Ascending aorta (tissue), 2 donors: Measurements from ENCODE around the gene GSTA4. TPM values are rescaled to one million over a fixed set of nuclear protein-coding genes. Genes with fewer than 3 reads are reported as not detected.

Source experiments
- DNase-seq, 2 donors: peaks; one replicate each; pipeline ENCODE4 v3.0.0-alpha.2; 2019; ENCODE audit warnings: low spot score in 2 of 2
- H3K27ac ChIP-seq, 2 donors: fragments of 200-600 bp; sonication (generic); one replicate each; pipeline ENCODE4 v1.5.1; 2016 to 2017; ENCODE audit warnings: mild to moderate bottlenecking in 1 of 2
- H3K27me3 ChIP-seq: fragments of 200-600 bp; sonication (generic); one replicate; pipeline ENCODE4 v1.5.1; 2017
- H3K36me3 ChIP-seq, 2 donors: fragments of 200-600 bp; sonication (generic); one replicate each; pipeline ENCODE4 v1.5.1; 2016
- H3K4me1 ChIP-seq, 2 donors: fragments of 200-600 bp; sonication (generic); one replicate each; pipeline ENCODE4 v1.5.1; 2016 to 2017; ENCODE audit warnings: mild to moderate bottlenecking in 1 of 2
- H3K4me3 ChIP-seq, 2 donors: fragments of 200-600 bp; sonication (generic); one replicate each; pipeline ENCODE4 v1.5.1; 2016 to 2017; ENCODE audit warnings: mild to moderate bottlenecking in 1 of 2
- H3K9me3 ChIP-seq, 2 donors: fragments of 200-600 bp; sonication (generic); one replicate each; pipeline ENCODE4 v1.5.1; 2016
- intact Hi-C: fragments of 100-400 bp; cut with DNase I; formaldehyde crosslinking; loops from one replicate; pipeline ENCODE4 v1.15.1; 2023
- total RNA-seq: library from RNA; depleted of rRNA; stranded (reverse); fragments of >200 nt; gene quantifications from one replicate; pipeline ENCODE4 v1.1.0, GENCODE V29; 2016
- TF ChIP-seq, protein P1 (sequence below), 3 experiments: fragments of 200-600 bp in 2 of 3; fragments of 450-650 bp in 1 of 3; sonication (generic) in 2 of 3; IDR thresholded peaks; one replicate each; pipeline ENCODE4 v1.5.1; 2016 to 2019; ENCODE audit warnings: antibody characterized with exemption in 3 of 3, mild to moderate bottlenecking in 1 of 3, moderate library complexity in 1 of 3

Gene GSTA4
- total RNA-seq, 1 donor from 2014 or later = 1.7 TPM

DNA sequence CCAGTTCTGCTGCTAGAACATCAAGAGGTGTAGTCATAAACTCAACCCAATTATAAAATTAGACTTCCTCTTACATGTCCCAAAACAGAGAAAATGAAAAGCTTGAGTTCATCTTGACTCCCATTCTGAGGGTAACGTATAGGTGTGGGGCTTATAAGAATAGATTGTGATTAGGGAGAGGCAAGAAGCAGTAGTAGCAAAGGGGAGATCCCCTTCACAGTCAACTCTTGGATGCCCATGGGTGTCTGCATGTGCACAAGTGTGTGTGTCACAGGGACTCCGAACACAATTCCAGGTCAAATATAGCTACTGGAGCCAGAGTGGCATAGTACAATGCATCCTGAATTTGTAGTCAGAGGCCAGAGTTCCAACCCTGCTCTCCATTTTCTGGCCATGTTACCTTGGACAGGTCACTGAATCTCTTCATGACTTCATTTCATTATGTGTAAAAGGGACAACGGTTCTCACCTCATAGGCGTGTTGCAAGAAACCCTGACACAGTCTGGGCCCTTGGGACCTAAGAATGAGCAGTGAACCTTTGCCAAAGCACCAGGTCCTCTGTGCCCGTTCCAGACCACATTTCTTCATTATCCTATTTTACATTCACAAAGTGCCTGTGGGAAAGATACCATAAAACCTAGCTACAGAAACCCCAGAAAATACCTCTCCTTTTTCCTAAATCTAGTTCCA, 11.8 kb downstream of the GSTA4 start:
- Histone ChIP-seq H3K27me3 (no peaks in the 10 kb centered on the region), H3K36me3 (peaks cover 7 to 34% of the 10 kb centered on the region in 2 donors), H3K4me3 (no peak overlapping the region), H3K27ac (no peak overlapping the region), H3K4me1 (no peaks in the 10 kb centered on the region), H3K9me3 (no peaks in the 10 kb centered on the region)
- TF ChIP-seq, protein P1, sequence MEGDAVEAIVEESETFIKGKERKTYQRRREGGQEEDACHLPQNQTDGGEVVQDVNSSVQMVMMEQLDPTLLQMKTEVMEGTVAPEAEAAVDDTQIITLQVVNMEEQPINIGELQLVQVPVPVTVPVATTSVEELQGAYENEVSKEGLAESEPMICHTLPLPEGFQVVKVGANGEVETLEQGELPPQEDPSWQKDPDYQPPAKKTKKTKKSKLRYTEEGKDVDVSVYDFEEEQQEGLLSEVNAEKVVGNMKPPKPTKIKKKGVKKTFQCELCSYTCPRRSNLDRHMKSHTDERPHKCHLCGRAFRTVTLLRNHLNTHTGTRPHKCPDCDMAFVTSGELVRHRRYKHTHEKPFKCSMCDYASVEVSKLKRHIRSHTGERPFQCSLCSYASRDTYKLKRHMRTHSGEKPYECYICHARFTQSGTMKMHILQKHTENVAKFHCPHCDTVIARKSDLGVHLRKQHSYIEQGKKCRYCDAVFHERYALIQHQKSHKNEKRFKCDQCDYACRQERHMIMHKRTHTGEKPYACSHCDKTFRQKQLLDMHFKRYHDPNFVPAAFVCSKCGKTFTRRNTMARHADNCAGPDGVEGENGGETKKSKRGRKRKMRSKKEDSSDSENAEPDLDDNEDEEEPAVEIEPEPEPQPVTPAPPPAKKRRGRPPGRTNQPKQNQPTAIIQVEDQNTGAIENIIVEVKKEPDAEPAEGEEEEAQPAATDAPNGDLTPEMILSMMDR (IDR thresholded peaks at IDR 0.05) = no peak
- intact Hi-C loops = no loop called here
- DNase-seq = no peak

DNA sequence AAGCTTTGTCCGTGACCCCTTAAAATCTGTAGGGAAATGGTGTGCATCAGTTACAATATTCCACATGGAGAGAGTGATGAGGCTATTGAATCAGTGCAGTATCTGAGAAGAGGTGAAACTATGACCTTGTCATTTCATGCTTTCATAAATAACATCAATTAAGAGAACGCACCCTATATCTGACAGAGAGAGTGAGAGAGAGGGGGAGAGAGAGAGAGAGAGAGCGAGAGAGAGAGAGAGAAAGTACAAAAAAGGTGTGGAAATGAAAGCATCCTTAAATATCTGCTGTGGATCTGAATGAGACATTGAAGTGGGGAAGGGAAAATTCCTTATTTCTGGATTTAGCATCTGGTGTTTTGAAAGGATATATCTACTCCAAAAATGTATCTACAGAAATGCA, 12.4 kb downstream of the GSTA4 start:
- intact Hi-C loops = no loop called here
- H3K4me3 ChIP-seq = no peak overlapping the region
- no peaks in the 10 kb centered on the region for H3K27me3 ChIP-seq
- no peaks in the 10 kb centered on the region for H3K9me3 ChIP-seq
- TF ChIP-seq, protein P1 (IDR thresholded peaks at IDR 0.05) = no peak
- no peak for DNase-seq
- H3K4me1 ChIP-seq = no peaks in the 10 kb centered on the region
- H3K36me3 ChIP-seq = peaks cover 7 to 35% of the 10 kb centered on the region in 2 donors
- H3K27ac ChIP-seq = no peak overlapping the region

DNA sequence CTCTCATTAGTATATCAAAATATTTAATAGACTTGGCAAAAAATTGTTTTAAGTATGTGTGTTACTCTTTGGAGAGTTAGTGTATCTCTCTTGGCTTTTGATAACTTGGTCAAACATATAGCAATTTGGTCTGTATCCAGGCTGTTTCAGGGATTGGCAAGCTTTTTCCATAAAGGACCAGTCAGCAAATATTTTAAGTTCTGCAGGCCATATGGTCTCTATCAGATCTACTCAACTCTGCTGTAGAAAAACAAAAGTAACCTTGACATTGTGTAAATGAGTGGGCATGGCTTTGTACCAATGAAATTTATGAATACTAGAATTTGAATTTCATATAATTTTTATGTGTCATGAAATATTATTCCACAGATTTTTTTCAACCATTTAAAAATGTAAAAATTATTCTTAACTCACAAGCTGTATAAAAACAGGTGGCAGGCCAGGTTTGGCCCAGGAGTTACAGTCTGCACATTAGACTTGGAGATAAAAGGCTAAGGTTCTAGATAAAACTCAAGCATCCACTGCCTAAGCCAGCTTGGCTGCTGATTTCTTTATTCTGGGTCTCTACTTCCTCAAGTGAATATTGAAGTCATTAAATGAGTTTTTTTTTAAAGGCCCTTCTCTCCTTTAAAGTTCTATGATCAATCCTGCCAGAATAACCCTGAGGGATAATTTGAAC, 13.7 kb downstream of the GSTA4 start:
- peaks cover 7 to 38% of the 10 kb centered on the region in 2 donors for H3K36me3 ChIP-seq
- no peaks in the 10 kb centered on the region for H3K4me1 ChIP-seq
- no peak overlapping the region for H3K27ac ChIP-seq
- TF ChIP-seq, protein P1 (IDR thresholded peaks at IDR 0.05) = no peak
- H3K4me3 ChIP-seq = no peak overlapping the region
- no peak for DNase-seq
- no peaks in the 10 kb centered on the region for H3K9me3 ChIP-seq
- no peaks in the 10 kb centered on the region for H3K27me3 ChIP-seq
- intact Hi-C loops = no loop called here

DNA sequence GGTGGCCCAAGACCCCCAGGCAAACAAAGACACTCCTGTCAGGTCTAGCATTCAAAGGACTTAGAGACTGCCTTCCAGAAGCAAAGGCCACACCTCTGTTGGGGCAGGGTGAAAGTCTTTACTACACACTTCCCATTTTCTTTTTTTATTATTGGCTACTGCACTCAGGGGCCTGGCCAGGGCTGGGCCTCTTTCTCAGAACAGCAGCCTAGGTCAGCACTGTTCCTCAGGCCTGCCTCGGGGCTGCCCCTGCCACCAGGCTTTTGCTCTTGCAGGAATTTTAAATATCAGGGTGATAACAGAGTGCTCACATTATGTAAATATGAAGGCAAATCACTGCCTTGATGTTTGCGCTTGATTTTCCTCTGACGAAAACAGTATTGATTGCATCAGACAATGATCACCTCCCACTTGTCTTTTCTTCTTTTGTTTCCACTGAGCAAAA, 18.5 kb downstream of the GSTA4 start:
- H3K27me3 ChIP-seq = no peaks in the 10 kb centered on the region
- H3K27ac ChIP-seq = no peak overlapping the region
- no peak for DNase-seq
- no peak overlapping the region for H3K4me3 ChIP-seq
- H3K4me1 ChIP-seq = no peaks in the 10 kb centered on the region
- intact Hi-C loops = no loop called here
- TF ChIP-seq, protein P1 (IDR thresholded peaks at IDR 0.05) = no peak
- H3K9me3 ChIP-seq = no peaks in the 10 kb centered on the region
- peaks cover 0 to 4% of the 10 kb centered on the region in 2 donors for H3K36me3 ChIP-seq

DNA sequence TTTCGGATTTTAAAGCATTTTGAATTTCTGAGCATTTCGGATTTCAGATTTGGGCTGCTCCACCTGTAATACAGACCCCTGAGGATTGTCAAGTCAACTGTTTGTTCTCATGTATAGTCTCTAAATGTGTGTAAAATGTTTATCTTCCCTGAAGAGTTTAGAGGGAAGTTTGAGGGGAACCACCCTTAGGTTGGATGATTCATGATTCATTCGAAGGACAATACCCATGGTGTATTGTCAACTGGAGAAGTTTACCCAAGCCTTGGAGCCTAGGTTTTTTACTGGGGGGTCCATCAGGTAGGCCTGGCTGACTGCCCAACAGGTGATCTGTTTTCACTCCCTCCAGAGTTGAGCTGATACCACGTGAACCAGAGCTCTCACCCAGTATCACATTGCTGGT, 18.9 kb downstream of the GSTA4 start:
- no peaks in the 10 kb centered on the region for H3K27me3 ChIP-seq
- H3K4me1 ChIP-seq = no peaks in the 10 kb centered on the region
- H3K9me3 ChIP-seq = no peaks in the 10 kb centered on the region
- no peak for DNase-seq
- H3K27ac ChIP-seq = no peak overlapping the region
- peaks cover 0 to 4% of the 10 kb centered on the region in 2 donors for H3K36me3 ChIP-seq
- TF ChIP-seq, protein P1 (IDR thresholded peaks at IDR 0.05) = no peak
- H3K4me3 ChIP-seq = no peak overlapping the region
- intact Hi-C loops = no loop called here
